GM19099 (cell line): Measurements from ENCODE around the gene CENPB.

ENCODE experiments used
- POLR2A ChIP-seq: IDR thresholded peaks from 3 replicates; pipeline ENCODE4 v1.6.1; 2011; ENCODE audit warnings: low read depth; ENCODE audit not compliant: insufficient read length; ENCODE audit errors: extremely low read depth

Gene CENPB

DNA sequence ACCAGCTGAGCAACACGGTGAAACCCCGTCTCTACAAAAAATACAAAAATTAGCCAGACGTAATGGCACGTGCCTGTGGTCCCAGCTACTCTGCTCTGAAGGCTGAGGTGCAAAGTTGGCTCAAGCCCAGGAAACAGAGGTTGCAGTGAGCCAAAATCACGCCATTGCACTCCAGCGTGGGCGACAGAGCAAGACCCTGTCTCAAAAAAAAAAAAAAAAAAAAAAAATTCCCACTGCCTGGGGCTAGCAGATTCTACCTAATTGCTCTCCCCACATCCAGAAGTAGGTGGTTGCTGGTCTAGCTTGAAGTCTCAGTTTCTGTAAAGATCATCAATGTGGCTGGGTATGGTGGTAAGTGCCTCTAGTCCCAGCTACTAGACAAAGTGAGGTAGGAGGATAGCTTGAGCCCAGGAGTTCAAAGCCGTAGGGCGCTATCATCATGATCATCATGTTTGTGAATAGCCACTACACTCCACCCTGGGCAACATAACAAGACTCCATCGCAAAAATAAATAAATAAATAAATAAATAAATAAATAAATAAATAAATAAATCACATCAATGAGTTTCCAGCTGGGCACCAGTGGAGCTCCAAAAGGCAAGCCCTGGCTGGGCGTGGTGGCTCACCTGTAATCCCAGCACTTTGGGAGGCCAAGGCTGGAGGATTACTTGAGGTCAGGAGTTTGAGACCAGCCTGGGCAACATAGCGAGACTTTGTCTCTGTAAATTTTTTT is 27.5 kb upstream of the CENPB start:
- no peak for TF ChIP-seq POLR2A

DNA sequence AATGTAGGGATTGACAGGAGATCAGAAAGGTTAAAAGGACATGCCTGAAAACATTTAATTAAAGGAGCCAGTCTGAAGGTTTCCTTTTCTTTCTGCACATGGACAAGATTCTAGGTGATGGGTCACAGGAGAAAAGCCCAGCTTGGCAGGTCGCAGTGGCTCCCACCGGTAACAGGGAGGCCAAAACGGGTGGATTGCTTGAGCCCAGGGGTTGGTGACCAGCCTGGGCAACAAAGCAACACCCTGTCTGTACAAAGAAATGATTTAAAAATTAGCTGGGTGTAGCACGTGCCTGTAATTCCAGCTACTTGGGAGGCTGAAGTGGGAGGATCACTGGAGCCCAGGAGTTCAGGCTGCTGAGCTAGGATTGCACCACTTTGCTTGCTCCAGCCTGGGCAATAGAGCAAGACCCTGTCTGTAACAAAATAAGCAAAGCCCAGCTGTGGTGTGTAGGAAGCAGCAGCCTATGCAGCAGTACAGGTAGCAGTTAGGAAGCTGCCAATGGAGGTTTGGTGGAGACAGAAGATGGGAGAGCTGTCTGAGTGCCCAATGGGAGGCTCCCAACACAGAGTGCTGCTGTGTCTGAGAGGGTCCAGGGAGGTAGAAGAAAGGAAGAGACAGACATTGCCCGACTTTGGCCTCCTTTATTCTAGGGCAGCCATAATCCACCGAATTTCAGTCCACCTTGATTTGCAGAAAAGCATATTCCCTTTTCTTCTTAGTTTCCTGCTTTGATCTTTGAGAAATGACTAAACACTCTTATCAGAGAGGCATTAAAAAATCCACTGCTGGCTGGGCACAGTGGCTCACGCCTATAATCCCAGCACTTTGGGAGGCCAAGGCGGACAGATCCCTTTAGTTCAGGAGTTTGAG is 26.7 kb upstream of the CENPB start:
- no peak for TF ChIP-seq POLR2A

DNA sequence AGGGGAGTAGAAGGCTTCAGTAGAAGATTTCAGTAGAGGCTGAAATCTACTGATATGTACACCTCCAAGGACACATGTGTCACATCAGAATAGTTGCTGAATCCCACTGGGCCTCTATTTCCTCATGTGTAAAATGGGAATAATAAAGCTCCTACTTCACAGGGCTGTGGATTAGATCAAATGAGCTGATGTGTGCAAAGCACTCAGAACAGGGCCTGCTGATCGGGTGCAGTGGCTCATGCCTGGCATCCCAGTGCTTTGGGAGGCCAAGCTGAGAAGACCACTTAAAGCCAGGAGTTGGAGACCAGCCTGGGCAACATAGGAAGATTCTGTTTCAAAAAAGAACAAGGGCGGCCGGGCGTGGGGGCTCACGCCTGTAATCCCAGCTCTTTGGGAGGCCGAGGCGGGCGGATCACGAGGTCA is 25.7 kb upstream of the CENPB start:
- no peak for TF ChIP-seq POLR2A

DNA sequence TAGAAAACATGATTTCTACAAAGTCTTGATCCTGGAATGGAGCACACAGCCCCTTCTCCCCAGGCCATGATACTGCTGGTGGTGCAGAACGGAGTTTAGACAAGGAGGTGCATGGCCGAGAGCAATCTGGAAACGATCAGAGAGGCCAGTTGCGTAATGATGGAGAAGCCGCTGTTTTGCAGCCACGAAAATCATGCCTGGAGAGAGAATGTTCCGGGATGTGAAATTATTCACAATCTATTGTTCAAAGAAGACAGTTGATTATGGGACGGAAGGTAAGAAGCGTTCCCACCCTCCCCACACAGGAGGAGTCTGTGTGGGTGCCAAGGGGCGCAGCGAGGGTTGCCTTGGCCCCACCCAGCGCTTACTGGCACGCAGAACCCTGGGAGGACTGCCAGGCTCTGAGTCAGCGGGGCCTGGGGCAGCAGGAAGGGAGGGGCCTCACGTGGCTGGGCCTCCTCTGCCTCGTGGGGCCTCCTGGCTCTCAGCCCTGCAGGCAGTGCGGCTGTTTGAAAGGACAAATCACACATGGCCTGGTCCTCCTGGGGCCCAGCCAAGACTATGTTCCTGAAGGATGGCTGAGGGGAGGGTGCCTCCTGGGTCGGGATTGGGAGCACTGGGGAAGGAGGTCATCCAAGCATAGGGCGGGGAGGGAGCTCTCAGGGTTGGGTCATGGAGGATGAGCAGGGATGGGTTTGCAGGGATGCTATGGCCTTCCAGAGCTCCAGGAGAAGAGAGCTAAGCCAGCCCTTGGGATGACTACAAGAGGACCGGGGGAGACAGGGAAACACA is 25.1 kb upstream of the CENPB start:
- TF ChIP-seq POLR2A, result no peak

DNA sequence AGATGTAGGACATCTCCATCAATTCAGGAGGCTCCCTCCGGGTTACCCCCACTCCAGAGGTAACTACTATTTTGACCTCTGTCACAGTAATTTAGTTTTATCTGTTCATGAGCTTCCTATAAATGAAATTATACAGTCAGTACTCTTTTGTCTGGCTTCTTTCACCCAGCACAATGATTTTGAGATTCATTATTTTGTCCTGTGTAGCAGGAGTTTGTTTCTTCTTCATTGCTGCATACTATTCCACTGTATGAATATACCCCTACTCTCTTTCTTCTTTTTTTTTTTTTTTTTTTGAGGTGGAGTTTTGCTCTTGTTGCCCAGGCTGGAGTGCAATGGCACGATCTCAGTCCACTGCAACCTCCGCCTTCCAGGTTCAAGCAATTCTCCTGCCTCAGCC is 22.0 kb upstream of the CENPB start:
- no peak for TF ChIP-seq POLR2A

DNA sequence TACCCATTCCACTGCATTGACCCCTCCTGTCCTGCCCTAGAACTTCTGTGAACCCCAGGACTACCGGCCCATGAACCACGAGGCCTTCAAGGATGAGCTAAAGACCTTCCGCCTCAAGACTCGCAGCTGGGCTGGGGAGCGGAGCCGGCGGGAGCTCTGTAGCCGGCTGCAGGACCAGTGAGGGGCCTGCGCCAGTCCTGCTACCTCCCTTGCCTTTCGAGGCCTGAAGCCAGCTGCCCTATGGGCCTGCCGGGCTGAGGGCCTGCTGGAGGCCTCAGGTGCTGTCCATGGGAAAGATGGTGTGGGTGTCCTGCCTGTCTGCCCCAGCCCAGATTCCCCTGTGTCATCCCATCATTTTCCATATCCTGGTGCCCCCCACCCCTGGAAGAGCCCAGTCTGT is 18.2 kb upstream of the CENPB start:
- TF ChIP-seq POLR2A, result no peak

DNA sequence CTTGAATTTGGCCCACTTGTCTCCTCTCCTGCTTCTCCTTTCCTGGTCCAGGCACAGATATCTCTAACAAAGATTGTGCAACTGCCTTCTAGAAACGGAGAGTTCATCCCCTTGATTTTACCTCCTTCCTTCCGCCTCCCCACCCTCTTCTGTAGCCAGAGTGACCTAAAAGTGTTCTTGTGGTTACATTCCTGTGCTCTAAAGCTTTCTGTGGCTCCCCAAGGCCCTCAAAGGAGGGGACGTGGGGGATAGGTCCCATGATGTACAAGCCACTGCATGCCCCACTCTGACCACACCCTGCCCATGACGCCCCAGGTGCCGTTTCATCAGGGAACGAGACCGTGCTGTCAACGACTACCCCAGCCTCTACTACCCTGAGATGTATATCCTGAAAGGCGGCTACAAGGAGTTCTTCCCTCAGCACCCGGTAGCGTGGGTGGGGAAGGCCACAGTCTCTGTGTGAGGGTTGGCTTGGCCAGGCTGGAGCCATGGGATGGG is 17.8 kb upstream of the CENPB start:
- no peak for TF ChIP-seq POLR2A

DNA sequence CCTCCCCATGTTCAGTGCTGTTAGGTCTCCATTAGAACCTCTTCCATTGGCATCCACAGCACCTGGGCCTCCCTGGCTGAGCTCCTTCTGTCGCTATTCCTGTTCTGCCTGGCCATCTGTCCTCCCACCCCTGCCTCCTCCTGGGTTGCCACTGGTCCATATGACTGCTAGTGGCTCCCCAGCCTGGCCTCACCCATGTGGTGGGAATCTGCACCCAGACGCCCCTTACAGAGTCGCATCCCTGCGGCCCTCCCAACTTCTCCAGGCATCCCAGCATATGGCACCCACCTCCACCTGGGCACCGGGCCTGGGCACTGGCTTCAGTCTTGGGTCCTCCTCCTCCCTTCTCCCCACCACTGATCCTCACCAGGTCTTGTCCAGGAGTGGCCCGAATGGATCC is 17.3 kb upstream of the CENPB start:
- TF ChIP-seq POLR2A, result no peak

DNA sequence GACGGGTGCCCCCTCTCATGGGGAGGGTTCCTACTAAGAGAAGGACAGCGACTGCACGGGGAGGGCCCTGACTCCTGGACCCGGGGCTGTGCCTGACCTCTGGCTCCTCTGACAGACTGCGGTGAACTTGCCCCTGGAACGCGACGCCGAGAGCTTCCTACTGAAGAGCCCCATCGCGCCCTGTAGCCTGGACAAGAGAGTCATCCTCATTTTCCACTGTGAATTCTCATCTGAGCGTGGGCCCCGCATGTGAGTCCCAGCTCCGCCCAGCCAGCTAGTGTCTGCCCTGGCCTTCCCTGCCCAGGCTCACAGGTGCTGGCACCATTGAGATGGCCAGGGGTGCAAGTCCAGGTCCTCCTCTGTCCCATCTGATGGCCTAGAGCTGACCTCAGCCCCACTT is 16.7 kb upstream of the CENPB start:
- TF ChIP-seq POLR2A, result no peak

DNA sequence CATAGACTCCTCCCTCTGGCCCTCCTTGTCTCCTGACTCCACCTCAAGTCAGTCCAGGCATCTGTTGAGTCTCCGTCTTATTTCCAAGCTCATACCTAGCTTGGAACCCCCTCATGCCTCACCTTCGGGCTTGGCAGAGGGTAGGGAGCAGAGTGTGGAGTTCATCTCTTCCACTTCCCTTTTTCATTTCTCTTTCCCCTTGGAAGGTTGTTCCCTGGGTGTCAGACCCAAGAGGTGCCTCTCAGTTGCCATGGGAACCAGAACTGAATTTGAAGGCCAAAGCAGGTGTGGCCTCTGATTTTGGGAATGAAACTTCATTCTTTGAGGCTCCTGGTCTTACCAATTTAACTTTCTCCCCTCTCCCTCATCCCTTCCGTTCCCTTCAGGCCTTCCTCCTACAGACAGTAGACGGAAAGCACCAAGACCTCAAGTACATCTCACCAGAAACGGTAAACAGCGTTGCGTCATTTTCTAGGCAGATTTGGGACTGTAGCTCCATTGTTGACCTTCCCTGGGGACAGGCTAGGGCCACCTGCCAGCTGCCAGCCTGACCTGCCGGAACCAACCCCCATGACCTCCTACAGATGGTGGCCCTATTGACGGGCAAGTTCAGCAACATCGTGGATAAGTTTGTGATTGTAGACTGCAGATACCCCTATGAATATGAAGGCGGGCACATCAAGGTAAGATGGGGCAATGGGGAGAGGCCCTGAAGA is 16.1 kb upstream of the CENPB start:
- TF ChIP-seq POLR2A, result no peak

DNA sequence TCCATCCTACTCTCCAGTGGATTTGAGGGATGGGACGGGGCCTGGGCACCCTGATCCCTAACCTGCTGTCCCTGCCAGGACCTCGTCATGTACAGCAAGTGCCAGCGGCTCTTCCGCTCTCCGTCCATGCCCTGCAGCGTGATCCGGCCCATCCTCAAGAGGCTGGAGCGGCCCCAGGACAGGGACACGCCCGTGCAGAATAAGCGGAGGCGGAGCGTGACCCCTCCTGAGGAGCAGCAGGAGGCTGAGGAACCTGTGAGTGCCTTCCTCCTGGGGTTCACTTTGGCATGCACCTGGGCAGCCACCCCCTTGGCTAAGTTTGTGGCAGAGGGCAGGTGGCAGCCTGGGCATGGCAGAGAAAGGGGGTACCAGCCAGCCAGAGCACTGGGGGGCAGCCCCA is 15.3 kb upstream of the CENPB start:
- no peak for TF ChIP-seq POLR2A

DNA sequence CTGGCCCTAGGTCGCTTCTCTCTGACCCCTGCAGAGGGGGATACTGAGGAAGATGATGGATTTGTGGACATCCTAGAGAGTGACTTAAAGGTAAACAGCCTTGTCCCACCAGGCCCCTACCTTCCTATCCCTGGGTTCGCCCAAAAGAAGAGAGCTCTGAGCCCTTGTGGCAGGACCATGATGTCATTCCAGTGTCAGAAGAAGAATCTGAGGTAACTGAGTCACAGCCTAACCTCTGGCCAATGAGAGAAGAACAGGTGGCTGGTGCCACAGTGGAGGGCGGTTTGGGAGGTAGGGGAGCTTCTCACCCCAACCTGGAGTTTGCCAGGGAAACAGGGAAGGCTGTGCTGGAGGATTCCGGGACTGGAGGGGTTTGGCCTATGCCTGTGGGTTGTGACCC is 14.8 kb upstream of the CENPB start:
- no peak for TF ChIP-seq POLR2A

DNA sequence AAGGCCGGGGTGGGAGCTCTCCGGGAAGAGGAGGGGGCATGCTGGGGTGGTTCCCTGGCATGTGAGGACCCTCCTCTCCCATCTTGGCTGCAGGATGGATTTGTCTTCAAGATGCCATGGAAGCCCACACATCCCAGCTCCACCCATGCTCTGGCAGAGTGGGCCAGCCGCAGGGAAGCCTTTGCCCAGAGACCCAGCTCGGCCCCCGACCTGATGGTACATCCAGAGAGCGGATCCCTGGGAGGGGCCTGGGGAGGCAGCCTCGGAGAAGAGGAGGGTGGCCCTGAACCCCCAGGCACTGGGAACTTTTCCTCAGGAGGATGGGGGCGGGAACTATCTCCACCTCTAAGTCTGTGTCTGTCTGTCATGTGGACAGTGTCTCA is 14.3 kb upstream of the CENPB start:
- no peak for TF ChIP-seq POLR2A

DNA sequence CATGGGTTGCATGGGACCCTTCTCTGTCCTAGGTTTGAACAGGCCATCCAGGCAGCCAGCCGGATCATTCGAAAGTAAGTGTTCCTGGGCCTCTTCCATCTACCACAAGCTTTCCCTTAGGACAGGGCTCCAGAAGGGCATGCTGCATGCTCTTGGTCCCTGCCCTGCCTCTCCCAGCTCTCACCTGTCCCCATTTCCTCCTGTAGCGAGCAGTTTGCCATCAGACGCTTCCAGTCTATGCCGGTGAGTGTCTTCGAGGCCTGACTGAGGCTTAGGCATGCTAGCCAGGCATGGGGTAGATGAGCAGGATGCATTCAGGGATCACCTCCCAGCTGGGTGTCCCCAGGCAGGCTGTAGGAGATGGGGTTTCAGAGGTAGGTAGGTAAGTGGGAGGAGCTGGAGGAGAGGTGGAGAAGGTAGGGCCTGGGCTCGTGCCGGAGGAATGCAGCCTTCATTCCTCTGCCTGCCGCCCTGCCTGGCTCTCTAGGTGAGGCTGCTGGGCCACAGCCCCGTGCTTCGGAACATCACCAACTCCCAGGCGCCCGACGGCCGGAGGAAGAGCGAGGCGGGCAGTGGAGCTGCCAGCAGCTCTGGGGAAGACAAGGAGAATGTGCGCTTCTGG is 13.8 kb upstream of the CENPB start:
- TF ChIP-seq POLR2A, result no peak
